WTC11 (cell line): ENCODE measurements around the gene F8. TPM values are rescaled to one million over a fixed set of nuclear protein-coding genes. Genes with fewer than 3 reads are reported as not detected.

ENCODE experiments used
- ATAC-seq: fragments of 200-7000 bp; cut with Tn5 transposase; 2 replicates; pipeline ENCODE4 v1.10.0; 2021; ENCODE audit warnings: mild to moderate bottlenecking, moderate library complexity
- CTCF ChIA-PET: fragments of 300-600 bp; sonication (Branson Sonifier 250); formaldehyde crosslinking; loops from one replicate; lab custom pipeline; 2021; ENCODE audit warnings: antibody characterized with exemption; lab: Charles Lee
- POLR2A ChIA-PET: fragments of 350-600 bp; sonication (Branson Sonifier 250); formaldehyde crosslinking; loops from one replicate; lab custom pipeline; 2021; ENCODE audit warnings: antibody characterized with exemption; lab: Charles Lee
- DNase-seq: peaks from one replicate; pipeline ENCODE4 v3.0.0; 2021; ENCODE audit warnings: low spot score
- H3K27ac Mint-ChIP-seq: 2 replicates; pipeline ENCODE4 v1.8.0; 2021; ENCODE audit warnings: mixed read lengths
- H3K27me3 Mint-ChIP-seq: 2 replicates; pipeline ENCODE4 v1.8.0; 2021; ENCODE audit warnings: low read depth, mild to moderate bottlenecking, moderate library complexity, mixed read lengths
- H3K36me3 Mint-ChIP-seq: 2 replicates; pipeline ENCODE4 v1.8.0; 2021; ENCODE audit warnings: mixed read lengths
- H3K4me1 Mint-ChIP-seq: 2 replicates; pipeline ENCODE4 v1.8.0; 2022; ENCODE audit warnings: mixed read lengths
- H3K4me3 Mint-ChIP-seq: 2 replicates; pipeline ENCODE4 v1.8.0; 2021; ENCODE audit warnings: mild to moderate bottlenecking, moderate library complexity, mixed read lengths
- H3K9me3 Mint-ChIP-seq: 2 replicates; pipeline ENCODE4 v1.8.0; 2021; ENCODE audit warnings: mixed read lengths
- ATF6 ChIP-seq: sonication (generic); formaldehyde crosslinking; IDR thresholded peaks from 2 replicates; pipeline ENCODE4 v1.8.1; 2023; ENCODE audit warnings: mild to moderate bottlenecking, missing genetic modification reagents
- CTCF ChIP-seq: fragments of 200-600 bp; IDR thresholded peaks from 2 replicates; pipeline ENCODE4 v1.8.0; 2022; ENCODE audit warnings: antibody characterized with exemption
- E2F5 ChIP-seq: sonication (generic); formaldehyde crosslinking; IDR thresholded peaks from 2 replicates; pipeline ENCODE4 v1.8.1; 2022; ENCODE audit warnings: mild to moderate bottlenecking, moderate library complexity, missing genetic modification reagents
- MYBL2 ChIP-seq: sonication (generic); formaldehyde crosslinking; IDR thresholded peaks from 2 replicates; pipeline ENCODE4 v1.8.1; 2023; ENCODE audit warnings: mild to moderate bottlenecking, moderate library complexity, missing genetic modification reagents
- NR2C2 ChIP-seq: sonication (generic); formaldehyde crosslinking; IDR thresholded peaks from 2 replicates; pipeline ENCODE4 v1.8.0; 2022; ENCODE audit warnings: mild to moderate bottlenecking, missing genetic modification reagents
- NR3C1 ChIP-seq: sonication (generic); formaldehyde crosslinking; conservative IDR thresholded peaks from 2 replicates; pipeline ENCODE4 v1.8.1; 2023; ENCODE audit warnings: low read depth, mild to moderate bottlenecking, missing genetic modification reagents
- PRDM15 ChIP-seq: sonication (generic); formaldehyde crosslinking; IDR thresholded peaks from 2 replicates; pipeline ENCODE4 v1.8.0; 2022; ENCODE audit warnings: missing genetic modification reagents
- PREB ChIP-seq: sonication (generic); formaldehyde crosslinking; IDR thresholded peaks from 2 replicates; pipeline ENCODE4 v1.8.1; 2022; ENCODE audit warnings: mild to moderate bottlenecking, missing genetic modification reagents, moderate library complexity, borderline replicate concordance
- SMAD3 ChIP-seq: sonication (generic); formaldehyde crosslinking; IDR thresholded peaks from 2 replicates; pipeline ENCODE4 v1.8.0; 2022; ENCODE audit warnings: missing genetic modification reagents, mild to moderate bottlenecking, borderline replicate concordance
- TEAD1 ChIP-seq: sonication (generic); formaldehyde crosslinking; IDR thresholded peaks from 2 replicates; pipeline ENCODE4 v1.8.0; 2022; ENCODE audit warnings: mild to moderate bottlenecking, missing genetic modification reagents
- USF2 ChIP-seq: sonication (generic); formaldehyde crosslinking; IDR thresholded peaks from 2 replicates; pipeline ENCODE4 v1.8.1; 2023; ENCODE audit warnings: mild to moderate bottlenecking, missing genetic modification reagents, moderate library complexity
- ZNF425 ChIP-seq: fragments of 250-450 bp; sonication (Bioruptor Pico); conservative IDR thresholded peaks from 2 replicates; pipeline ENCODE4 v1.9.0; 2021; ENCODE audit warnings: mild to moderate bottlenecking
- ZNF532 ChIP-seq: fragments of 250-450 bp; sonication (Bioruptor Pico); IDR thresholded peaks from 2 replicates; pipeline ENCODE4 v1.9.0; 2021; ENCODE audit warnings: mild to moderate bottlenecking, borderline replicate concordance
- ZSCAN18 ChIP-seq: fragments of 250-450 bp; sonication (Bioruptor Pico); IDR thresholded peaks from 2 replicates; pipeline ENCODE4 v2.1.2; 2022; ENCODE audit warnings: mild to moderate bottlenecking, moderate library complexity
- total RNA-seq: library from RNA; stranded (reverse); gene quantifications from 3 replicates; pipeline ENCODE4 v1.2.3, GENCODE V29; 2021

The F8 gene
- total RNA-seq, 1 experiment from 2014 or later = 1.6 TPM

GRCh38 chrX:155065035-155065734, 42.7 kb upstream of the F8 start:
- Mint-ChIP-seq H3K27ac (peak overlapping the region; percentile 41; the same call in 1 of the 2 replicates), H3K36me3 (peaks cover 2% of the 10 kb centered on the region; the same call in 1 of the 2 replicates), H3K9me3 (no peaks in the 10 kb centered on the region), H3K4me1 (peaks cover 8% of the 10 kb centered on the region), H3K27me3 (no peaks in the 10 kb centered on the region), H3K4me3 (no peak overlapping the region)
- POLR2A ChIA-PET = no interaction called here
- no peak for DNase-seq
- CTCF ChIA-PET = no interaction called here
- ATAC-seq = no peak
- no peak for TF ChIP-seq USF2
- TF ChIP-seq PRDM15 (CRISPR knock-in tag) = no peak
- TF ChIP-seq NR3C1 = no peak
- no peak for TF ChIP-seq ATF6 (CRISPR knock-in tag)
- TF ChIP-seq SMAD3 = no peak
- no peak for TF ChIP-seq ZNF532 (CRISPR knock-in tag)
- TF ChIP-seq ZSCAN18 (CRISPR knock-in tag) = no peak
- no peak for TF ChIP-seq NR2C2 (CRISPR knock-in tag)
- no peak for TF ChIP-seq ZNF425 (CRISPR knock-in tag)
- TF ChIP-seq MYBL2 (CRISPR knock-in tag) = no peak
- no peak for TF ChIP-seq E2F5 (CRISPR knock-in tag)
- TF ChIP-seq CTCF = no peak
- no peak for TF ChIP-seq PREB
- no peak for TF ChIP-seq TEAD1 (CRISPR knock-in tag)
